K562 (cell line): ENCODE results near the gene OTUD1. TPM values are rescaled to one million over a fixed set of nuclear protein-coding genes. Genes with fewer than 3 reads are reported as not detected.

ENCODE experiments used
- ATAC-seq: fragments of 200-7000 bp; cut with Tn5 transposase; 3 replicates; pipeline ENCODE4 v1.9.1; 2020; ENCODE audit warnings: moderate library complexity
- BruUV-seq: library from RNA; stranded (reverse); fragments of 400-500 nt; replicated peaks from 2 replicates; lab custom pipeline; 2021; lab: Mats Ljungman, UMichigan
- CTCF ChIA-PET: fragments of 300-600 bp; formaldehyde crosslinking; extraction: SDS; loops from one replicate; lab custom pipeline; 2021; ENCODE audit warnings: low intra/inter-chr PET ratio; lab: Yijun Ruan, JAX
- POLR2A ChIA-PET: fragments of 300-600, 350-650 bp; sonication (Branson Sonifier 250); formaldehyde crosslinking; extraction: SDS; loops from one replicate; lab custom pipeline; 2021; ENCODE audit warnings: antibody characterized with exemption, inconsistent platforms; lab: Yijun Ruan, JAX
- DNase-seq, 4 experiments: peaks; one replicate each; pipeline versions ENCODE4 v3.0.0 to v3.0.0-alpha.2; 2011 to 2018; ENCODE audit warnings: low spot score in 3 of 4, mixed read lengths in 3 of 4; ENCODE audit errors: extremely low read depth in 1 of 4
- FAIRE-seq: peaks from 2 replicates; lab custom pipeline; 2011; peaks lifted over from hg19 to GRCh38; lab: Jason Lieb, UNC
- H2AFZ ChIP-seq: 2 replicates; pipeline ENCODE4 v1.6.0; 2011; ENCODE audit warnings: low read depth, low read length, control low read depth, inconsistent platforms
- H3K27ac ChIP-seq: fragments of 200-600 bp; 3 replicates; pipeline ENCODE4 v1.8.0; 2011; ENCODE audit warnings: low read depth, mild to moderate bottlenecking, control low read depth, inconsistent platforms, low read length, moderate library complexity, mixed read lengths; ENCODE audit errors: extremely low read depth
- H3K27me3 ChIP-seq, 2 experiments: fragments of 300-600 bp in 1 of 2; 2 replicates in 1 of 2; 3 replicates in 1 of 2; pipeline versions ENCODE4 v1.6.0 to v1.8.0; 2011; ENCODE audit warnings: inconsistent platforms in 2 of 2, low read length in 2 of 2, mild to moderate bottlenecking in 1 of 2, mixed read lengths in 1 of 2, moderate library complexity in 1 of 2; ENCODE audit not compliant: control insufficient read depth in 2 of 2, insufficient read depth in 2 of 2
- H3K36me3 ChIP-seq: fragments of 300-600 bp; 3 replicates; pipeline ENCODE4 v1.8.0; 2011; ENCODE audit warnings: mild to moderate bottlenecking, low read length, inconsistent platforms; ENCODE audit not compliant: control insufficient read depth, insufficient read depth
- H3K4me1 ChIP-seq, 2 experiments: fragments of 200-600 bp in 1 of 2; replicated peaks in 1 of 2; 2 replicates in 1 of 2; 3 replicates in 1 of 2; pipeline versions ENCODE4 v1.5.1 to v1.8.0; 2011; ENCODE audit warnings: inconsistent platforms in 2 of 2, low read length in 2 of 2, mild to moderate bottlenecking in 1 of 2, mixed read lengths in 1 of 2, moderate library complexity in 1 of 2; ENCODE audit not compliant: control insufficient read depth in 2 of 2, insufficient read depth in 2 of 2
- H3K4me2 ChIP-seq: 2 replicates; pipeline ENCODE4 v1.6.1; 2011; ENCODE audit warnings: low read length, control low read depth, inconsistent platforms, mixed read lengths; ENCODE audit not compliant: insufficient read depth
- H3K4me3 ChIP-seq: fragments of 200-600 bp; sonication (generic), shearing (Covaris generic); 2 replicates; pipeline ENCODE4 v1.5.1; 2016; ENCODE audit warnings: control low read depth, inconsistent platforms
- H3K79me2 ChIP-seq: fragments of 200-600 bp; 3 replicates; pipeline ENCODE4 v1.8.0; 2011; ENCODE audit warnings: low read length, inconsistent platforms; ENCODE audit not compliant: control insufficient read depth, insufficient read depth
- H3K9ac ChIP-seq, 2 experiments: 2 replicates each; pipeline versions ENCODE4 v1.6.0 to v1.6.1; 2011; ENCODE audit warnings: low read depth in 2 of 2, low read length in 2 of 2, control low read depth in 1 of 2, inconsistent platforms in 1 of 2, mild to moderate bottlenecking in 1 of 2, mixed read lengths in 1 of 2; ENCODE audit not compliant: insufficient read depth in 1 of 2
- H3K9me1 ChIP-seq: one replicate; pipeline ENCODE4 v1.6.0; 2011; ENCODE audit warnings: inconsistent platforms, mild to moderate bottlenecking, low read length, moderate library complexity; ENCODE audit not compliant: control insufficient read depth, insufficient read depth
- H3K9me3 ChIP-seq: replicated peaks from 2 replicates; pipeline ENCODE4 v1.5.1; 2011; ENCODE audit warnings: low read depth, low read length, inconsistent platforms; ENCODE audit not compliant: control insufficient read depth, insufficient read depth
- H4K20me1 ChIP-seq: replicated peaks from 2 replicates; pipeline ENCODE4 v1.6.1; 2011; ENCODE audit warnings: low read length, inconsistent platforms, mixed read lengths; ENCODE audit not compliant: control insufficient read depth, insufficient read depth
- FIP1L1 ChIP-seq: fragments of 200-400 bp; formaldehyde crosslinking; IDR thresholded peaks from 2 replicates; pipeline ENCODE4 v1.6.1; 2018; ENCODE audit warnings: mild to moderate bottlenecking, low read depth, low read length; ENCODE audit not compliant: poor library complexity, severe bottlenecking
- HNRNPLL ChIP-seq: fragments of 200-400 bp; formaldehyde crosslinking; IDR thresholded peaks from 2 replicates; pipeline ENCODE4 v1.6.1; 2017; ENCODE audit warnings: low read length, low read depth, mild to moderate bottlenecking; ENCODE audit not compliant: poor library complexity, severe bottlenecking
- KDM2B ChIP-seq: fragments of 250-450 bp; sonication (Bioruptor Pico); IDR thresholded peaks from 2 replicates; pipeline ENCODE4 v1.8.0; 2021; ENCODE audit warnings: mild to moderate bottlenecking, moderate library complexity
- KLF16 ChIP-seq: IDR thresholded peaks from 2 replicates; pipeline ENCODE4 v1.6.1; 2016; ENCODE audit warnings: antibody characterized with exemption
- MXD1 ChIP-seq: fragments of 250-450 bp; sonication (Bioruptor Pico); IDR thresholded peaks from 2 replicates; pipeline ENCODE4 v1.8.0; 2021; ENCODE audit warnings: borderline replicate concordance, mild to moderate bottlenecking, moderate library complexity; ENCODE audit not compliant: poor library complexity, severe bottlenecking
- SAFB2 ChIP-seq: fragments of 200-400 bp; formaldehyde crosslinking; IDR thresholded peaks from 2 replicates; pipeline ENCODE4 v1.6.1; 2018; ENCODE audit warnings: borderline replicate concordance, low read length, low read depth, moderate library complexity; ENCODE audit not compliant: severe bottlenecking
- STAT5B ChIP-seq: fragments of 250-450 bp; sonication (Bioruptor Pico); IDR thresholded peaks from 2 replicates; pipeline ENCODE4 v1.8.0; 2021; ENCODE audit warnings: mild to moderate bottlenecking, inconsistent platforms
- U2AF1 ChIP-seq: fragments of 200-400 bp; formaldehyde crosslinking; optimal IDR thresholded peaks from 2 replicates; pipeline ENCODE3; 2017; ENCODE audit warnings: mild to moderate bottlenecking, low read depth, low read length, moderate library complexity
- WHSC1 ChIP-seq: IDR thresholded peaks from one replicate; pipeline ENCODE4 v1.6.1; 2012; ENCODE audit warnings: low read length, control low read depth, inconsistent platforms
- YBX1 ChIP-seq: fragments of 450-650 bp; IDR thresholded peaks from 2 replicates; pipeline ENCODE4 v1.7.1; 2016; ENCODE audit warnings: mild to moderate bottlenecking
- YY1 ChIP-seq, 3 experiments: IDR thresholded peaks; 2 replicates each; pipeline ENCODE4 v1.6.1; 2011; ENCODE audit warnings: low read length in 2 of 3, mild to moderate bottlenecking in 2 of 3, moderate library complexity in 2 of 3, borderline replicate concordance in 1 of 3, control low read depth in 1 of 3, low read depth in 1 of 3; ENCODE audit not compliant: insufficient read depth in 3 of 3, insufficient replicate concordance in 2 of 3, control insufficient read depth in 1 of 3, insufficient read length in 1 of 3; ENCODE audit errors: extremely low read depth in 1 of 3
- ZNF121 ChIP-seq: sonication (generic); formaldehyde crosslinking; conservative IDR thresholded peaks from 2 replicates; pipeline ENCODE4 v1.8.0; 2022; ENCODE audit warnings: missing genetic modification reagents
- ZNF274 ChIP-seq: IDR thresholded peaks from 2 replicates; pipeline ENCODE4 v1.6.1; 2011; ENCODE audit warnings: low read depth, mild to moderate bottlenecking, low read length, moderate library complexity, borderline replicate concordance
- WGBS: fragments of 100-300 bp; shearing (Covaris generic); methylation state at CpG from one replicate; pipeline ENCODE4 v1.1.6; 2016; ENCODE audit warnings: low coverage, mixed read lengths; ENCODE audit not compliant: insufficient coverage; ENCODE audit errors: missing lambda C conversion rate; 5-methylcytosine and 5-hydroxymethylcytosine counted together
- in situ Hi-C: fragments of 300-500 bp; cut with MboI; formaldehyde crosslinking; loops from 4 replicates; pipeline ENCODE4 v1.15.0; 2018; ENCODE audit warnings: inconsistent platforms, mixed read lengths
- intact Hi-C: fragments of 100-400 bp; cut with micrococcal nuclease; formaldehyde crosslinking; loops from 2 replicates; pipeline ENCODE4 v1.14.2; 2022
- polyA plus RNA-seq, 8 experiments: library from polyadenylated mRNA; depleted of rRNA in 4 of 8; stranded (reverse) in 5 of 8; unstranded in 3 of 8; fragments of >200 nt; fragmentation: Nextera tagmentation in 2 of 8; fragmentation: Illumina TruSeq in 1 of 8; extraction: Ambion mirVana in 2 of 8; extraction: Trizol in 1 of 8; gene quantifications; 2 replicates each; pipeline versions ENCODE4 v1.2.1 to v1.2.3, GENCODE V29; 2011 to 2014; ENCODE audit warnings: inconsistent platforms in 1 of 8, missing spikeins in 1 of 8
- total RNA-seq, 7 experiments: library from RNA; depleted of rRNA in 6 of 7; stranded (reverse); fragments of >200 nt in 6 of 7; fragmentation: Illumina TruSeq in 2 of 7; extraction: Trizol in 2 of 7; gene quantifications; 2 replicates each; pipeline versions ENCODE4 v1.2.1 to v1.2.3, GENCODE V29; 2011 to 2021; ENCODE audit warnings: low replicate concordance in 1 of 7
- TF ChIP-seq, protein P1 (sequence below): fragments of 250-450 bp; sonication (Bioruptor Pico); IDR thresholded peaks from 2 replicates; pipeline ENCODE4 v1.4.0; 2020

The OTUD1 gene
- total and polyA plus RNA-seq, 9 of the 15 experiments (the other 6 are each of a cell fraction or from before 2014, with no cell fraction given) = 0.29 to 2.0 (median 0.49) TPM

DNA sequence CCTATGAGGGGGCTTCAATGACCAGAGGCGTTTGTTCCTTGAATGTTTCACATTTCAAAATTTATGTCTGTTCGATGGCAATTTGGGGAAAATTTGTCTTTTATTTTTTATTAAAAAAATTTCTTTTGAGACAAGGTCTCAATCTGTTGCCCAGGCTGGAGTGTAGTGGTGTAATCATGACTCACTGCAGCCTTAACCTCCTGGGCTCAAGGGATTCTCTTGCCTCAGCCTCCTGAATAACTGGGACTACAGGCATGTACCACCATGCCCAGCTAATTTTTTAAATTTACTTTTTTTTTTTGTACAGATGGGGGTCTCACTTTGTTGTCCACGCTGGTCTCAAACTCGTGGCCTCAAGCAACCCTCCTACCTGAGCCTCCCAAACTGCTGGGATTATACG, 39.7 kb downstream of the OTUD1 start:
- Histone ChIP-seq H2AFZ (no peak overlapping the region), H3K4me2 (no peak overlapping the region), H3K9ac (no peak overlapping the region), H3K4me1 (no peaks in the 10 kb centered on the region), H3K4me3 (no peak overlapping the region), H3K9me1 (no peaks in the 10 kb centered on the region), H3K36me3 (no peaks in the 10 kb centered on the region), H3K79me2 (no peaks in the 10 kb centered on the region), H3K9me3 (no peaks in the 10 kb centered on the region), H4K20me1 (no peaks in the 10 kb centered on the region), H3K27ac (no peak overlapping the region), H3K27me3 (no peaks in the 10 kb centered on the region)
- intact Hi-C loops (no loop called here), in situ Hi-C loops (no loop called here)
- no peak for ATAC-seq
- no peak for FAIRE-seq
- no peak for DNase-seq
- CTCF ChIA-PET = no interaction called here
- POLR2A ChIA-PET = no interaction called here
- no TSS peak for BruUV-seq
- 0% methylated on average over 5 of the region's 5 CpGs for WGBS
- no peak for TF ChIP-seq SAFB2
- TF ChIP-seq KDM2B (CRISPR knock-in tag) = no peak
- TF ChIP-seq YY1 (IDR thresholded peaks at IDR 0.05; ENCODE audit: borderline replicate concordance in 1 of 3, control insufficient read depth in 1 of 3, extremely low read depth in 1 of 3, insufficient read depth in 3 of 3, insufficient read length in 1 of 3, insufficient replicate concordance in 2 of 3, low read depth in 1 of 3, low read length in 2 of 3) = no peak
- no peak for TF ChIP-seq ZNF121 (CRISPR knock-in tag)
- TF ChIP-seq FIP1L1 = no peak
- TF ChIP-seq WHSC1 = no peak
- TF ChIP-seq, protein P1, sequence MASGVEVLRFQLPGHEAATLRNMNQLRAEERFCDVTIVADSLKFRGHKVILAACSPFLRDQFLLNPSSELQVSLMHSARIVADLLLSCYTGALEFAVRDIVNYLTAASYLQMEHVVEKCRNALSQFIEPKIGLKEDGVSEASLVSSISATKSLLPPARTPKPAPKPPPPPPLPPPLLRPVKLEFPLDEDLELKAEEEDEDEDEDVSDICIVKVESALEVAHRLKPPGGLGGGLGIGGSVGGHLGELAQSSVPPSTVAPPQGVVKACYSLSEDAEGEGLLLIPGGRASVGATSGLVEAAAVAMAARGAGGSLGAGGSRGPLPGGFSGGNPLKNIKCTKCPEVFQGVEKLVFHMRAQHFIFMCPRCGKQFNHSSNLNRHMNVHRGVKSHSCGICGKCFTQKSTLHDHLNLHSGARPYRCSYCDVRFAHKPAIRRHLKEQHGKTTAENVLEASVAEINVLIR (CRISPR knock-in tag) = no peak
- TF ChIP-seq ZNF274 = no peak
- no peak for TF ChIP-seq KLF16
- TF ChIP-seq STAT5B (CRISPR knock-in tag) = no peak
- TF ChIP-seq YBX1 = no peak
- TF ChIP-seq HNRNPLL = no peak
- no peak for TF ChIP-seq U2AF1
- TF ChIP-seq MXD1 (CRISPR knock-in tag) = no peak
